ENCODE measurements around the gene SLC30A3. TPM values are rescaled to one million over a fixed set of nuclear protein-coding genes. Genes with fewer than 3 reads are reported as not detected.
"Not testable (repeated sequence)": the region's sequence is repeated elsewhere in the genome, so short reads cannot be mapped to it uniquely, and the experiment has no call there.

The SLC30A3 gene
- total RNA-seq, 2 experiments from 2014 or later: not detected

- no peaks in the 10 kb centered on the region for H3K36me3 Mint-ChIP-seq (ENCODE audit: low read depth)
- Histone ChIP-seq H3K27me3 (ENCODE audit: control insufficient read depth in 1 of 2, insufficient read depth in 2 of 2, low read length in 2 of 2) (peaks cover 6 to 8% of the 10 kb centered on the region in 2 experiments), H3K4me3 (ENCODE audit: low read length) (no peak overlapping the region), H3K4me1 (ENCODE audit: insufficient read depth, low read length) (no peaks in the 10 kb centered on the region), H3K27ac (ENCODE audit: low read depth in 1 of 2, low read length in 2 of 2) (no peak overlapping the region), H3K36me3 (ENCODE audit: insufficient read depth, low read length) (no peaks in the 10 kb centered on the region), H3K9me3 (ENCODE audit: control insufficient read depth in 1 of 2, insufficient read depth in 1 of 2, low read length in 2 of 2) (no peaks in the 10 kb centered on the region)
- H3K4me3 Mint-ChIP-seq: no peak overlapping the region
- peaks cover 18% of the 10 kb centered on the region for H3K27me3 Mint-ChIP-seq
- H3K27ac Mint-ChIP-seq: no peak overlapping the region
- CTCF ChIA-PET: interaction anchor here (1.1 kb wide), 2 partner anchors 8 to 31 kb away, joined by 3 to 4 read pairs; no protein-coding TSS in a partner anchor
- DNase-seq (no peak), ATAC-seq (ENCODE audit: poor library complexity) (no peak)
- POLR2A ChIA-PET: interaction anchor here (1.0 kb wide), 1 partner anchor 221 kb away, joined by 3 read pairs; the partner anchor contains the start of gene AGBL5
- no peak for TF ChIP-seq CTCF (IDR thresholded peaks at IDR 0.05)
- intact Hi-C loops (cut with DNase I, micrococcal nuclease): no loop called here
- H3K4me1 Mint-ChIP-seq (ENCODE audit: low read depth): no peaks in the 10 kb centered on the region
- no peaks in the 10 kb centered on the region for H3K9me3 Mint-ChIP-seq
Observed at GRCh38 chr2:27271631-27272340, 8.9 kb upstream of the SLC30A3 start.

GRCh38 chr2:27270670-27271069 is 7.8 kb upstream of the SLC30A3 start:
- Mint-ChIP-seq H3K36me3 (ENCODE audit: low read depth) (no peaks in the 10 kb centered on the region), H3K27ac (no peak overlapping the region), H3K27me3 (peaks cover 13% of the 10 kb centered on the region), H3K4me1 (ENCODE audit: low read depth) (no peaks in the 10 kb centered on the region), H3K9me3 (no peaks in the 10 kb centered on the region), H3K4me3 (no peak overlapping the region)
- peaks cover 4 to 8% of the 10 kb centered on the region in 2 experiments for H3K27me3 ChIP-seq (ENCODE audit: control insufficient read depth in 1 of 2, insufficient read depth in 2 of 2, low read length in 2 of 2)
- ATAC-seq (ENCODE audit: poor library complexity) (no peak), DNase-seq (no peak)
- no peaks in the 10 kb centered on the region for H3K9me3 ChIP-seq (ENCODE audit: control insufficient read depth in 1 of 2, insufficient read depth in 1 of 2, low read length in 2 of 2)
- no peak overlapping the region for H3K4me3 ChIP-seq (ENCODE audit: low read length)
- no peaks in the 10 kb centered on the region for H3K36me3 ChIP-seq (ENCODE audit: insufficient read depth, low read length)
- no peaks in the 10 kb centered on the region for H3K4me1 ChIP-seq (ENCODE audit: insufficient read depth, low read length)
- ChIA-PET CTCF (interaction anchor here (1.1 kb wide), 1 partner anchor 9 kb away, joined by 4 read pairs; no protein-coding TSS in a partner anchor), POLR2A (no interaction called here)
- intact Hi-C loops (cut with DNase I, micrococcal nuclease): no loop called here
- TF ChIP-seq CTCF (IDR thresholded peaks at IDR 0.05): no peak
- no peak overlapping the region for H3K27ac ChIP-seq (ENCODE audit: low read depth in 1 of 2, low read length in 2 of 2)

GRCh38 chr2:27270131-27270530 is 7.3 kb upstream of the SLC30A3 start:
- H3K4me3 ChIP-seq (ENCODE audit: low read length): no peak overlapping the region
- Mint-ChIP-seq H3K27me3 (peaks cover 13% of the 10 kb centered on the region), H3K36me3 (ENCODE audit: low read depth) (no peaks in the 10 kb centered on the region), H3K4me1 (ENCODE audit: low read depth) (no peaks in the 10 kb centered on the region), H3K4me3 (no peak overlapping the region), H3K9me3 (no peaks in the 10 kb centered on the region), H3K27ac (no peak overlapping the region)
- TF ChIP-seq CTCF (IDR thresholded peaks at IDR 0.05): no peak
- POLR2A ChIA-PET: no interaction called here
- peaks cover 4% of the 10 kb centered on the region for H3K4me1 ChIP-seq (ENCODE audit: insufficient read depth, low read length)
- no peaks in the 10 kb centered on the region for H3K36me3 ChIP-seq (ENCODE audit: insufficient read depth, low read length)
- ATAC-seq (ENCODE audit: poor library complexity): no peak
- intact Hi-C loops (cut with DNase I, micrococcal nuclease): no loop called here
- H3K27ac ChIP-seq (ENCODE audit: low read depth in 1 of 2, low read length in 2 of 2): no peak overlapping the region
- no peak for DNase-seq
- CTCF ChIA-PET: interaction anchor here (1.5 kb wide), 1 partner anchor 10 kb away, joined by 5 read pairs; no protein-coding TSS in a partner anchor
- peaks cover 8 to 10% of the 10 kb centered on the region in 2 experiments for H3K27me3 ChIP-seq (ENCODE audit: control insufficient read depth in 1 of 2, insufficient read depth in 2 of 2, low read length in 2 of 2)
- H3K9me3 ChIP-seq (ENCODE audit: control insufficient read depth in 1 of 2, insufficient read depth in 1 of 2, low read length in 2 of 2): no peaks in the 10 kb centered on the region

GRCh38 chr2:27268296-27268695 is 5.4 kb upstream of the SLC30A3 start:
- H3K4me3 ChIP-seq (ENCODE audit: low read length); H3K9me3 Mint-ChIP-seq; DNase-seq; H3K36me3 Mint-ChIP-seq (ENCODE audit: low read depth); POLR2A ChIA-PET; CTCF ChIA-PET; H3K9me3 ChIP-seq (ENCODE audit: control insufficient read depth in 1 of 2, insufficient read depth in 1 of 2, low read length in 2 of 2); H3K36me3 ChIP-seq (ENCODE audit: insufficient read depth, low read length); H3K27ac Mint-ChIP-seq; H3K27ac ChIP-seq (ENCODE audit: low read depth in 1 of 2, low read length in 2 of 2); ATAC-seq (ENCODE audit: poor library complexity); H3K4me3 Mint-ChIP-seq: not testable (repeated sequence)
- Histone ChIP-seq H3K4me1 (ENCODE audit: insufficient read depth, low read length) (peaks cover 22% of the 10 kb centered on the region), H3K27me3 (ENCODE audit: control insufficient read depth in 1 of 2, insufficient read depth in 2 of 2, low read length in 2 of 2) (peaks cover 25 to 26% of the 10 kb centered on the region in 2 experiments)
- Mint-ChIP-seq H3K27me3 (peaks cover 23% of the 10 kb centered on the region), H3K4me1 (ENCODE audit: low read depth) (peaks cover 11% of the 10 kb centered on the region)
- intact Hi-C loops (cut with DNase I, micrococcal nuclease): loop anchor here in 1 of 2 experiments (10.0 kb wide), 1 partner anchor 53 kb away; the partner anchor contains the start of genes ATRAID, CAD and SLC5A6

All from CD4-positive, alpha-beta T cell (primary cell).